ENCODE data around the gene CCDC192. TPM values are rescaled to one million over a fixed set of nuclear protein-coding genes. Genes with fewer than 3 reads are reported as not detected.

The CCDC192 gene
- total and polyA plus RNA-seq, 10 of the 15 experiments (the other 5 are each of a cell fraction or from before 2014, with no cell fraction given) = 0.20 to 0.79 (median 0.32) TPM; not detected in 4

DNA sequence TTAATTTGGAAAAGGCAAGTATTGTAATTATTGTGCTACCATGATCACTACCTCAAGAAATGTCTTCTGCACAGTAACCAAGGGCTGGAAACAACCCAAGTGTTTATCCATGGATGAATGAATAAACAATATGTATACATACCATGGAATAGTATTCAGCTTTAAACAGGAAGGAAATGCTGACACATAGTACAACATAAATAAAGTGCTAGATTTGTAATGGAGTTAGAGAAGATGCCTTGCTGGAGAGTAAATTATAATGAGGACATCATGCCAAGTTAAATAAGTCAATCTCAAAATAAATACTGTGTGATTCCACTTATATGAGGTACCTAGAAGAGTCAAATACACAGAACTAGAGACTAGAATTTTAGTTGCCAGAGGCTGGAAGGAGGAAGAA, 160.0 kb downstream of the CCDC192 start:
- no peak overlapping the region for H3K27ac ChIP-seq (ENCODE audit: control insufficient read depth, insufficient read depth)
- H3K9me3 ChIP-seq (replicated peaks; ENCODE audit: control insufficient read depth, insufficient read depth, low read length) = no peaks in the 10 kb centered on the region
- no peaks in the 10 kb centered on the region for H3K27me3 ChIP-seq (replicated peaks in 1 of 2; ENCODE audit: control insufficient read depth in 2 of 2, insufficient read depth in 2 of 2, low read length in 1 of 2)
- H3K36me3 ChIP-seq (ENCODE audit: control insufficient read depth in 2 of 2, insufficient read depth in 2 of 2, low read length in 1 of 2) = no peaks in the 10 kb centered on the region
- POLR2A ChIA-PET = no interaction called here
- no peak for ATAC-seq
- H3K4me2 ChIP-seq (ENCODE audit: control insufficient read depth, insufficient read depth) = no peak overlapping the region
- H3K79me2 ChIP-seq (ENCODE audit: control insufficient read depth, insufficient read depth, low read length) = no peaks in the 10 kb centered on the region
- CTCF ChIA-PET = interaction anchor here (0.9 to 1.2 kb wide), 2 partner anchors 8 to 12 kb away, joined by 3 to 5 read pairs; no protein-coding TSS in a partner anchor
- H3K4me1 ChIP-seq (ENCODE audit: control insufficient read depth, insufficient read depth, low read length) = no peaks in the 10 kb centered on the region
- no peaks in the 10 kb centered on the region for H4K20me1 ChIP-seq (ENCODE audit: control insufficient read depth, insufficient read depth)
- in situ Hi-C loops (cut with MboI) (no loop called here), intact Hi-C loops (cut with micrococcal nuclease; ENCODE audit: unreplicated experiment) (no loop called here)
- SMC1A ChIA-PET (ENCODE audit: uncharacterized antibody, unreplicated experiment) = interaction anchor here (2.1 kb wide), 1 partner anchor 21 kb away, joined by 5 read pairs; no protein-coding TSS in a partner anchor
- H3K4me3 ChIP-seq = no peak overlapping the region
- H2AFZ ChIP-seq (ENCODE audit: control insufficient read depth, low read depth, low read length) = no peak overlapping the region
- no peak for FAIRE-seq
- no peak overlapping the region for H3K9ac ChIP-seq (ENCODE audit: control insufficient read depth, insufficient read depth, low read length)
- RAD21 ChIA-PET (ENCODE audit: unreplicated experiment) = no interaction called here
- BruUV-seq (replicated peaks) = no TSS peak
- no peak for DNase-seq (ENCODE audit: low read depth, low spot score)
- TF ChIP-seq CHD4 (IDR thresholded peaks at IDR 0.05) (no peak), CREM (IDR thresholded peaks at IDR 0.05; ENCODE audit: low read depth) (no peak), SRF (IDR thresholded peaks at IDR 0.05; ENCODE audit: low read depth in 2 of 2, low read length in 2 of 2) (no peak), MTA2 (IDR thresholded peaks at IDR 0.05; ENCODE audit: low read depth) (no peak), BMI1 (IDR thresholded peaks at IDR 0.05; ENCODE audit: borderline replicate concordance) (no peak), NR2C1 (IDR thresholded peaks at IDR 0.05) (no peak), NFYA (IDR thresholded peaks at IDR 0.05; ENCODE audit: borderline replicate concordance, low read depth, low read length) (no peak), PAX8 (IDR thresholded peaks at IDR 0.05) (no peak), POLR2AphosphoS2 (IDR thresholded peaks at IDR 0.05; ENCODE audit: low read depth, low read length) (no peak)

Measured in GM12878 (cell line).